Endodermal cell (in vitro differentiated cells): ENCODE data around the gene FAM181A. TPM values are rescaled to one million over a fixed set of nuclear protein-coding genes. Genes with fewer than 3 reads are reported as not detected.

Experiments
- DNase-seq: peaks from one replicate; pipeline ENCODE4 v3.0.0-alpha.2; 2017
- H3K27ac ChIP-seq: 2 replicates; pipeline ENCODE4 v1.5.1; 2013; ENCODE audit warnings: mild to moderate bottlenecking, low read depth, low read length, moderate library complexity
- H3K27me3 ChIP-seq: 2 replicates; pipeline ENCODE4 v1.6.1; 2013; ENCODE audit warnings: mild to moderate bottlenecking, low read length, moderate library complexity; ENCODE audit not compliant: insufficient read depth, control insufficient read depth, poor library complexity, severe bottlenecking
- H3K36me3 ChIP-seq: 2 replicates; pipeline ENCODE4 v1.7.0; 2013; ENCODE audit warnings: mild to moderate bottlenecking, low read length, moderate library complexity; ENCODE audit not compliant: control insufficient read depth, insufficient read depth
- H3K4me1 ChIP-seq: one replicate; pipeline ENCODE4 v1.7.0; 2013; ENCODE audit warnings: low read length; ENCODE audit not compliant: control insufficient read depth, insufficient read depth
- H3K4me3 ChIP-seq: 2 replicates; pipeline ENCODE4 v1.5.1; 2013; ENCODE audit warnings: mild to moderate bottlenecking, low read length, moderate library complexity
- H3K9ac ChIP-seq: 2 replicates; pipeline ENCODE4 v1.6.1; 2013; ENCODE audit warnings: mild to moderate bottlenecking, low read length, moderate library complexity; ENCODE audit not compliant: poor library complexity, severe bottlenecking; ENCODE audit errors: extremely low read depth
- H3K9me3 ChIP-seq: 2 replicates; pipeline ENCODE4 v1.6.1; 2013; ENCODE audit warnings: mild to moderate bottlenecking, low read length, moderate library complexity; ENCODE audit not compliant: control insufficient read depth
- H3K27ac Mint-ChIP-seq: 2 replicates; pipeline ENCODE4 v1.8.0; 2020; ENCODE audit warnings: mixed read lengths
- H3K27me3 Mint-ChIP-seq: 2 replicates; pipeline ENCODE4 v1.8.0; 2021; ENCODE audit warnings: mild to moderate bottlenecking, mixed read lengths; ENCODE audit not compliant: insufficient read depth
- H3K36me3 Mint-ChIP-seq: 2 replicates; pipeline ENCODE4 v1.8.0; 2020; ENCODE audit warnings: low read depth, mixed read lengths
- H3K4me1 Mint-ChIP-seq: 2 replicates; pipeline ENCODE4 v1.8.0; 2020; ENCODE audit warnings: mixed read lengths
- H3K4me3 Mint-ChIP-seq: 2 replicates; pipeline ENCODE4 v1.8.0; 2020; ENCODE audit warnings: mild to moderate bottlenecking, moderate library complexity, mixed read lengths
- H3K9me3 Mint-ChIP-seq: 2 replicates; pipeline ENCODE4 v1.8.0; 2020; ENCODE audit warnings: mild to moderate bottlenecking, mixed read lengths
- WGBS, 2 experiments: methylation state at CpG; one replicate each; pipeline versions ENCODE4 v1.1.5 to v1.1.7; 2013; ENCODE audit warnings: missing lambda C conversion rate in 2 of 2, mixed read lengths in 1 of 2; ENCODE audit not compliant: insufficient coverage in 1 of 2, insufficient read length in 1 of 2; 5-methylcytosine and 5-hydroxymethylcytosine counted together
- total RNA-seq, 2 donors: library from RNA; stranded (reverse); fragmentation: NEBNext Ultra II Directional in 1 of 2; extraction: Animal tissue kit (Norgen Biotek cat#: 25700) in 1 of 2; gene quantifications; 2 replicates in 1 of 2; 3 replicates in 1 of 2; pipeline ENCODE4 v1.2.1, GENCODE V29; 2021
- TF ChIP-seq, protein P1 (sequence below): fragments of 200-600 bp; sonication (generic); conservative IDR thresholded peaks from 2 replicates; pipeline ENCODE4 v1.5.0; 2021; ENCODE audit warnings: antibody characterized with exemption, mild to moderate bottlenecking

The FAM181A gene
- total RNA-seq, 2 donors from 2014 or later = not detected

DNA sequence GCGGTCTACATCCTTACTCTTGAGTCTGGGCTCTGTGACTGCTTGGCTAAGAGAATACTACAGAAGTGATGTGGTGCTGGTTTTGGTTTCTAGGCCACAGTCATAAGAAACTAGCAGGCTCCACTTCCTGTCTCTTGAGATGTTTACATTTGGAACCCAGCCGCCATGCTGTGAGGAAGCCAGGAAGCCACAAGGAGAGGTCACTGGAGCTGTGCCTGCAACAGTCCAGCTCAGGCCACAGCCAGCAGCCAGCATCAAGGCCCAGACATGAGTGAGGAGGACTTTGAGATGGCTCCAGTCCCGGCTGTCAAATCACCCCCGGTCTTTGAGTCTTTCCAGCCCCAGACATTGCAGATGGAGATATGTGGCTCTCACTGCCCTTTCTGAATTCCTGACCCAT is 12.9 kb upstream of the FAM181A start:
- no peaks in the 10 kb centered on the region for H3K36me3 Mint-ChIP-seq
- H3K4me3 Mint-ChIP-seq = no peak overlapping the region
- TF ChIP-seq, protein P1, sequence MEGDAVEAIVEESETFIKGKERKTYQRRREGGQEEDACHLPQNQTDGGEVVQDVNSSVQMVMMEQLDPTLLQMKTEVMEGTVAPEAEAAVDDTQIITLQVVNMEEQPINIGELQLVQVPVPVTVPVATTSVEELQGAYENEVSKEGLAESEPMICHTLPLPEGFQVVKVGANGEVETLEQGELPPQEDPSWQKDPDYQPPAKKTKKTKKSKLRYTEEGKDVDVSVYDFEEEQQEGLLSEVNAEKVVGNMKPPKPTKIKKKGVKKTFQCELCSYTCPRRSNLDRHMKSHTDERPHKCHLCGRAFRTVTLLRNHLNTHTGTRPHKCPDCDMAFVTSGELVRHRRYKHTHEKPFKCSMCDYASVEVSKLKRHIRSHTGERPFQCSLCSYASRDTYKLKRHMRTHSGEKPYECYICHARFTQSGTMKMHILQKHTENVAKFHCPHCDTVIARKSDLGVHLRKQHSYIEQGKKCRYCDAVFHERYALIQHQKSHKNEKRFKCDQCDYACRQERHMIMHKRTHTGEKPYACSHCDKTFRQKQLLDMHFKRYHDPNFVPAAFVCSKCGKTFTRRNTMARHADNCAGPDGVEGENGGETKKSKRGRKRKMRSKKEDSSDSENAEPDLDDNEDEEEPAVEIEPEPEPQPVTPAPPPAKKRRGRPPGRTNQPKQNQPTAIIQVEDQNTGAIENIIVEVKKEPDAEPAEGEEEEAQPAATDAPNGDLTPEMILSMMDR = no peak
- H3K4me1 Mint-ChIP-seq = no peaks in the 10 kb centered on the region
- Histone ChIP-seq H3K27me3 (no peaks in the 10 kb centered on the region), H3K4me3 (no peak overlapping the region), H3K9ac (no peak overlapping the region), H3K9me3 (no peaks in the 10 kb centered on the region), H3K27ac (no peak overlapping the region), H3K36me3 (no peaks in the 10 kb centered on the region), H3K4me1 (no peaks in the 10 kb centered on the region)
- no peak for DNase-seq
- WGBS, 2 experiments = 93 to 94% methylated on average over 4 of the region's 4 CpGs
- H3K27me3 Mint-ChIP-seq = peaks cover 2% of the 10 kb centered on the region
- no peak overlapping the region for H3K27ac Mint-ChIP-seq
- H3K9me3 Mint-ChIP-seq = no peaks in the 10 kb centered on the region

DNA sequence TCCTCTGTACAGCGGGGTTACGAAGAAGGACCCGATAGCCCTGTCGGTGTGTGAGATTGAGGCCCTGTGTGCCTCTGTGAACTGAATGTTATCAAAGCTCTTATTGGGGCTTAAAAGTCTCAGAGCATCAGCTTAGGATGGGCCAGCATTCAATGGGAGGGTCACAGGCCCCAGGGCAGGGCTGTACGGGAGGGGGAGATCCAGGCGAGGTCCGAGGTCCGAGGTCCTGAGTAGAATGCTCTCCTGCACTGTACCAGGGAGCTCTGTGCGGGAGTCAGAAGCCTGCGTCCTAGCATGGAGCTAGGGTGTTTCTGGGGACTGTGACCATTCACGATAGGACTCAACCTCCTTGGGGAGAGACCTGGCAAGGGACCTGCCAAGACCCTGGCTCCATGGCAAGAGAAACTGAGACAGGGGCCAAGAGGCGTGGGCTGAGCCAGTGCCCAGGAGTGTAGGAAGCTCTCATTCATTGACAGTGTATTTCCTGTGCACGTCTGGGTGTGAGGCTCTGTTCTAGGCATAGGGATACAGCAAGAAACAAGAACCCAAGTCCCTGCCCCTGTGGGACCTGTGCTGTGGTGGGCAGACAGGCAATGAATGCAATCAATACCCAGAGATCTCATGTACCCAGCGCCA is 12.0 kb upstream of the FAM181A start:
- H3K36me3 ChIP-seq = no peaks in the 10 kb centered on the region
- H3K4me3 ChIP-seq = no peak overlapping the region
- no peaks in the 10 kb centered on the region for H3K4me1 ChIP-seq
- Mint-ChIP-seq H3K4me3 (no peak overlapping the region), H3K9me3 (no peaks in the 10 kb centered on the region), H3K27ac (no peak overlapping the region), H3K36me3 (no peaks in the 10 kb centered on the region), H3K27me3 (peaks cover 5% of the 10 kb centered on the region), H3K4me1 (no peaks in the 10 kb centered on the region)
- DNase-seq = no peak
- H3K27ac ChIP-seq = no peak overlapping the region
- TF ChIP-seq, protein P1 = no peak
- H3K9me3 ChIP-seq = no peaks in the 10 kb centered on the region
- H3K9ac ChIP-seq = no peak overlapping the region
- H3K27me3 ChIP-seq = no peaks in the 10 kb centered on the region
- 88 to 91% methylated on average over 13 to 14 of the region's 14 CpGs for WGBS, 2 experiments

DNA sequence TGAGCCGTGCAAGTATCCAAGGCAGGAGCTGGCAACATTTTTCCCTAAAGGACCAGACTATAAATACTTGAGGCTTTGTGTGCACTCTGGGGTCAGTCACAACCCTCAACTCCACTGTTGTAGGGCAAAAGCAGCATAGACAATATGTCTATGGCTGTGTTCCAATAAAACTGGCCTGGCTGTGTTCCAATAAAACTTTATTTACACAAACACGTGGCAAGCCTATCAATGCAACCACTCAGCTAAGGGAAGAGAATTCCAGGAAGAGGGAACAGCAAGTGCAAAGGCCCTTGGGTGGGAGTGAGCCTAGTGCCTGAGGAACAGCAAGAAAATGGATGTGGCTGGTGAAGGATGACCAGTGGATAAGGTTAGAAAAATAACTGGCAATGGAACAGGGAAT is 11.3 kb upstream of the FAM181A start:
- no peaks in the 10 kb centered on the region for H3K4me1 Mint-ChIP-seq
- Histone ChIP-seq H3K27ac (no peak overlapping the region), H3K9me3 (no peaks in the 10 kb centered on the region), H3K4me3 (no peak overlapping the region), H3K9ac (no peak overlapping the region), H3K36me3 (no peaks in the 10 kb centered on the region), H3K4me1 (no peaks in the 10 kb centered on the region), H3K27me3 (no peaks in the 10 kb centered on the region)
- no peak for DNase-seq
- no peak overlapping the region for H3K27ac Mint-ChIP-seq
- H3K4me3 Mint-ChIP-seq = no peak overlapping the region
- no peaks in the 10 kb centered on the region for H3K36me3 Mint-ChIP-seq
- TF ChIP-seq, protein P1 = no peak
- no peaks in the 10 kb centered on the region for H3K9me3 Mint-ChIP-seq
- 83 to 87% methylated on average over 2 of the region's 2 CpGs for WGBS, 2 experiments
- peaks cover 4% of the 10 kb centered on the region for H3K27me3 Mint-ChIP-seq
